Rectal smooth muscle tissue (tissue), 1 donor: ENCODE results near the gene C5orf34.
"Not testable (repeated sequence)": the region's sequence is repeated elsewhere in the genome, so short reads cannot be mapped to it uniquely, and the experiment has no call there.

Experiments
- H3K27ac ChIP-seq: one replicate; pipeline ENCODE4 v1.7.0; 2013; ENCODE audit warnings: low read depth, low read length, inconsistent platforms
- H3K27me3 ChIP-seq: one replicate; pipeline ENCODE4 v1.7.0; 2013; ENCODE audit warnings: low read length; ENCODE audit not compliant: control insufficient read depth, insufficient read depth
- H3K36me3 ChIP-seq: one replicate; pipeline ENCODE4 v1.7.0; 2013; ENCODE audit warnings: low read length; ENCODE audit not compliant: control insufficient read depth, insufficient read depth
- H3K4me1 ChIP-seq: one replicate; pipeline ENCODE4 v1.7.0; 2013; ENCODE audit warnings: low read length; ENCODE audit not compliant: control insufficient read depth, insufficient read depth
- H3K4me3 ChIP-seq: one replicate; pipeline ENCODE4 v1.7.0; 2013; ENCODE audit warnings: low read length
- H3K9ac ChIP-seq: one replicate; pipeline ENCODE4 v1.7.0; 2013; ENCODE audit warnings: low read length

The C5orf34 gene

GRCh38 chr5:43549272-43549671 is 34.3 kb upstream of the C5orf34 start:
- H3K27ac ChIP-seq, H3K9ac ChIP-seq, H3K27me3 ChIP-seq, H3K4me3 ChIP-seq, H3K4me1 ChIP-seq, H3K36me3 ChIP-seq: not testable (repeated sequence)

- Histone ChIP-seq H3K9ac (no peak overlapping the region), H3K27me3 (no peaks in the 10 kb centered on the region), H3K27ac (no peak overlapping the region), H3K4me1 (no peaks in the 10 kb centered on the region), H3K4me3 (no peak overlapping the region), H3K36me3 (peaks cover 7% of the 10 kb centered on the region)
Measured at GRCh38 chr5:43548358-43548757, 33.4 kb upstream of the C5orf34 start.

GRCh38 chr5:43547532-43547931 is 32.6 kb upstream of the C5orf34 start:
- Histone ChIP-seq H3K27ac (no peak overlapping the region), H3K4me1 (no peaks in the 10 kb centered on the region), H3K9ac (no peak overlapping the region), H3K27me3 (no peaks in the 10 kb centered on the region), H3K4me3 (no peak overlapping the region), H3K36me3 (peaks cover 7% of the 10 kb centered on the region)

GRCh38 chr5:43543434-43543833 is 28.5 kb upstream of the C5orf34 start:
- Histone ChIP-seq H3K9ac (no peak overlapping the region), H3K27me3 (no peaks in the 10 kb centered on the region), H3K27ac (no peak overlapping the region), H3K36me3 (peaks cover 9% of the 10 kb centered on the region), H3K4me3 (no peak overlapping the region), H3K4me1 (no peaks in the 10 kb centered on the region)

- H3K27me3 ChIP-seq = no peaks in the 10 kb centered on the region
- H3K36me3 ChIP-seq = peaks cover 5% of the 10 kb centered on the region
- H3K27ac ChIP-seq = no peak overlapping the region
- no peak overlapping the region for H3K9ac ChIP-seq
- H3K4me1 ChIP-seq = no peaks in the 10 kb centered on the region
- H3K4me3 ChIP-seq = no peak overlapping the region
Measured at GRCh38 chr5:43540746-43541145, 25.8 kb upstream of the C5orf34 start.

GRCh38 chr5:43536972-43537371 is 22.0 kb upstream of the C5orf34 start:
- Histone ChIP-seq H3K27ac (no peak overlapping the region), H3K27me3 (no peaks in the 10 kb centered on the region), H3K9ac (no peak overlapping the region), H3K4me3 (no peak overlapping the region), H3K36me3 (peaks cover 10% of the 10 kb centered on the region), H3K4me1 (no peaks in the 10 kb centered on the region)

GRCh38 chr5:43533646-43534045 is 18.7 kb upstream of the C5orf34 start:
- Histone ChIP-seq H3K27ac (no peak overlapping the region), H3K36me3 (peaks cover 7% of the 10 kb centered on the region)

GRCh38 chr5:43530648-43531047 is 15.7 kb upstream of the C5orf34 start:
- Histone ChIP-seq H3K4me1 (no peaks in the 10 kb centered on the region), H3K27me3 (no peaks in the 10 kb centered on the region), H3K4me3 (no peak overlapping the region), H3K9ac (no peak overlapping the region), H3K27ac (no peak overlapping the region), H3K36me3 (peaks cover 12% of the 10 kb centered on the region)

More at GRCh38 chr5:43533646-43534045, 18.7 kb upstream of the C5orf34 start:
- no peaks in the 10 kb centered on the region for H3K27me3 ChIP-seq
- H3K9ac ChIP-seq = no peak overlapping the region
- no peaks in the 10 kb centered on the region for H3K4me1 ChIP-seq
- no peak overlapping the region for H3K4me3 ChIP-seq

GRCh38 chr5:43523662-43524072 is 8.7 kb upstream of the C5orf34 start:
- Histone ChIP-seq H3K4me1 (no peaks in the 10 kb centered on the region), H3K4me3 (no peak overlapping the region), H3K36me3 (peaks cover 12% of the 10 kb centered on the region), H3K27ac (no peak overlapping the region), H3K27me3 (no peaks in the 10 kb centered on the region), H3K9ac (no peak overlapping the region)

- H3K27ac ChIP-seq = no peak overlapping the region
- H3K27me3 ChIP-seq = no peaks in the 10 kb centered on the region
- H3K36me3 ChIP-seq = peaks cover 4% of the 10 kb centered on the region
- no peak overlapping the region for H3K9ac ChIP-seq
- H3K4me1 ChIP-seq = peaks cover 1% of the 10 kb centered on the region
- H3K4me3 ChIP-seq = no peak overlapping the region
Measured at GRCh38 chr5:43520615-43521014, 5.7 kb upstream of the C5orf34 start.

- peak overlapping the region; percentile 70 for H3K4me3 ChIP-seq
- peak overlapping the region; percentile 84 for H3K27ac ChIP-seq
Measured at GRCh38 chr5:43515678-43516048, 715 bp upstream of the C5orf34 start.

GRCh38 chr5:43514471-43514815 is 505 bp downstream of the C5orf34 start:
- Histone ChIP-seq H3K27ac (peak overlapping the region; percentile 84), H3K9ac (peak overlapping the region; percentile 67), H3K4me1 (peaks cover 11% of the 10 kb centered on the region), H3K4me3 (peak overlapping the region; percentile 70), H3K36me3 (no peaks in the 10 kb centered on the region), H3K27me3 (no peaks in the 10 kb centered on the region)

More at GRCh38 chr5:43515678-43516048, 715 bp upstream of the C5orf34 start:
- peak overlapping the region; percentile 45 for H3K9ac ChIP-seq
- no peaks in the 10 kb centered on the region for H3K27me3 ChIP-seq
- H3K4me1 ChIP-seq = peaks cover 11% of the 10 kb centered on the region
- H3K36me3 ChIP-seq = no peaks in the 10 kb centered on the region

GRCh38 chr5:43514025-43514424 is 923 bp downstream of the C5orf34 start:
- Histone ChIP-seq H3K9ac (no peak overlapping the region), H3K36me3 (no peaks in the 10 kb centered on the region), H3K27me3 (no peaks in the 10 kb centered on the region), H3K27ac (no peak overlapping the region), H3K4me3 (peak overlapping the region; percentile 70), H3K4me1 (peaks cover 11% of the 10 kb centered on the region)
